GM21447 (cell line): ENCODE results near the gene SMARCA2.

Source experiments
- ATAC-seq: cut with Tn5 transposase; IDR thresholded peaks from one replicate; pipeline ENCODE4 v1.9.1; 2021; ENCODE audit not compliant: unreplicated experiment

SMARCA2 gene

GRCh38 chr9:2236850-2237249 lies 221.7 kb downstream of the SMARCA2 start:
- no peak for ATAC-seq

GRCh38 chr9:2241461-2241835 lies 226.3 kb downstream of the SMARCA2 start:
- ATAC-seq, result peak; percentile 9

GRCh38 chr9:2241836-2242741 lies 226.9 kb downstream of the SMARCA2 start:
- peak; percentile 91 for ATAC-seq

GRCh38 chr9:2242831-2243330 lies 227.7 kb downstream of the SMARCA2 start:
- ATAC-seq, result no peak
